Keratinocyte (primary cell): ENCODE measurements around the gene OTUD4. TPM values are rescaled to one million over a fixed set of nuclear protein-coding genes. Genes with fewer than 3 reads are reported as not detected.

Experiments used
- DNase-seq: peaks from one replicate; pipeline ENCODE4 v3.0.0-alpha.2; 2011; ENCODE audit warnings: low read depth, missing footprints, low spot score
- FAIRE-seq: peaks from 2 replicates; lab custom pipeline; 2011; peaks lifted over from hg19 to GRCh38; lab: Jason Lieb, UNC
- H2AFZ ChIP-seq: 2 replicates; pipeline ENCODE4 v1.6.0; 2012; ENCODE audit warnings: low read length, control low read depth, inconsistent platforms; ENCODE audit not compliant: control insufficient read depth
- H3K27ac ChIP-seq: 2 replicates; pipeline ENCODE4 v1.5.1; 2011; ENCODE audit warnings: low read length; ENCODE audit not compliant: control insufficient read depth, insufficient read depth
- H3K27me3 ChIP-seq: 3 replicates; pipeline ENCODE4 v1.6.0; 2011; ENCODE audit warnings: low read length; ENCODE audit not compliant: control insufficient read depth, insufficient read depth; ENCODE audit errors: extremely low read depth
- H3K36me3 ChIP-seq, 2 experiments: 2 replicates in 1 of 2; 3 replicates in 1 of 2; pipeline ENCODE4 v1.5.1; 2011; ENCODE audit warnings: low read length in 2 of 2, mild to moderate bottlenecking in 1 of 2; ENCODE audit not compliant: control insufficient read depth in 2 of 2, insufficient read depth in 2 of 2; ENCODE audit errors: extremely low read depth in 1 of 2
- H3K4me1 ChIP-seq: 3 replicates; pipeline ENCODE4 v1.5.1; 2011; ENCODE audit warnings: low read length; ENCODE audit not compliant: control insufficient read depth, insufficient read depth; ENCODE audit errors: extremely low read depth
- H3K4me2 ChIP-seq: 3 replicates; pipeline ENCODE4 v1.6.0; 2011; ENCODE audit warnings: low read depth, low read length; ENCODE audit not compliant: control insufficient read depth, insufficient read depth; ENCODE audit errors: extremely low read depth
- H3K4me3 ChIP-seq, 3 experiments: fragments of 200-600 bp in 1 of 3; sonication (generic) in 1 of 3; 2 replicates in 2 of 3; 3 replicates in 1 of 3; pipeline ENCODE4 v1.5.1; 2011 to 2016; ENCODE audit warnings: low read length in 3 of 3, mild to moderate bottlenecking in 3 of 3, control low read depth in 2 of 3, inconsistent platforms in 1 of 3, low read depth in 1 of 3, mixed read lengths in 1 of 3, mixed run types in 1 of 3, moderate library complexity in 1 of 3; ENCODE audit not compliant: control insufficient read depth in 2 of 3, insufficient read depth in 2 of 3; ENCODE audit errors: extremely low read depth in 1 of 3
- H3K79me2 ChIP-seq: 2 replicates; pipeline ENCODE4 v1.6.0; 2012; ENCODE audit warnings: low read length; ENCODE audit not compliant: control insufficient read depth, insufficient read depth
- H3K9ac ChIP-seq: 3 replicates; pipeline ENCODE4 v1.6.0; 2011; ENCODE audit warnings: low read length; ENCODE audit not compliant: control insufficient read depth, insufficient read depth; ENCODE audit errors: extremely low read depth
- H3K9me1 ChIP-seq: 3 replicates; pipeline ENCODE4 v1.6.0; 2011; ENCODE audit warnings: low read length; ENCODE audit not compliant: control insufficient read depth, insufficient read depth; ENCODE audit errors: extremely low read depth
- H3K9me3 ChIP-seq: 2 replicates; pipeline ENCODE4 v1.5.1; 2012; ENCODE audit warnings: low read depth, low read length; ENCODE audit not compliant: control insufficient read depth
- H4K20me1 ChIP-seq: 3 replicates; pipeline ENCODE4 v1.6.0; 2011; ENCODE audit warnings: low read length; ENCODE audit not compliant: control insufficient read depth, insufficient read depth; ENCODE audit errors: extremely low read depth
- CTCF ChIP-seq, 3 experiments: IDR thresholded peaks in 1 of 3; conservative IDR thresholded peaks in 1 of 3; optimal IDR thresholded peaks in 1 of 3; 2 replicates in 2 of 3; 3 replicates in 1 of 3; pipeline versions ENCODE3 to v1.5.1; 2011; ENCODE audit warnings: low read length in 3 of 3, mild to moderate bottlenecking in 3 of 3, moderate library complexity in 2 of 3, control low read depth in 1 of 3, inconsistent platforms in 1 of 3; ENCODE audit not compliant: insufficient read depth in 2 of 3; ENCODE audit errors: extremely low read depth in 1 of 3
- EZH2 ChIP-seq: IDR thresholded peaks from one replicate; pipeline ENCODE4 v1.6.1; 2012; ENCODE audit warnings: inconsistent platforms, mild to moderate bottlenecking, low read length, moderate library complexity
- dilution Hi-C: fragments of 300-500 bp; cut with MboI; formaldehyde crosslinking; loops from one replicate; pipeline ENCODE4 v1.7.0; 2020; ENCODE audit warnings: low sequenced_read_pairs; ENCODE audit not compliant: extremely low pct_ligation_motif_present
- polyA plus RNA-seq, 5 experiments: library from polyadenylated mRNA; depleted of rRNA in 3 of 5; stranded (reverse) in 3 of 5; stranded (forward) in 1 of 5; unstranded in 1 of 5; fragments of >200 nt; gene quantifications; 1 replicate in 1 of 5; 2 replicates in 3 of 5; 3 replicates in 1 of 5; pipeline versions ENCODE4 v1.2.1 to v1.2.3, GENCODE V29; 2011 to 2012; ENCODE audit warnings: missing spikeins in 2 of 5, low read depth in 1 of 5, low replicate concordance in 1 of 5

OTUD4 gene
- polyA plus RNA-seq, 1 donor (not counting 4 experiments of a cell fraction or from before 2014, with no cell fraction given): 30.2 TPM

GRCh38 chr4:145099653-145100052 is 80.7 kb downstream of the OTUD4 start:
- DNase-seq (no peak), FAIRE-seq (peak; percentile 26)
- no peak overlapping the region for H2AFZ ChIP-seq
- no peaks in the 10 kb centered on the region for H3K27me3 ChIP-seq
- peak overlapping the region; percentile 89 for H3K4me2 ChIP-seq
- dilution Hi-C loops: no loop called here
- TF ChIP-seq CTCF (optimal IDR thresholded peaks at IDR 0.05 in 1 of 3, IDR thresholded peaks at IDR 0.05 in 1 of 3, conservative IDR thresholded peaks at IDR 0.05 in 1 of 3; ENCODE audit: extremely low read depth in 1 of 3, insufficient read depth in 2 of 3, low read length in 3 of 3): no peak
- TF ChIP-seq EZH2: no peak
- peaks cover 10% of the 10 kb centered on the region for H4K20me1 ChIP-seq
- peaks cover 3 to 7% of the 10 kb centered on the region in 2 experiments for H3K36me3 ChIP-seq
- peak overlapping the region; percentile 94 for H3K9ac ChIP-seq
- no peaks in the 10 kb centered on the region for H3K9me3 ChIP-seq
- peaks cover 91% of the 10 kb centered on the region for H3K79me2 ChIP-seq
- H3K4me1 ChIP-seq: peaks cover 22% of the 10 kb centered on the region
- H3K27ac ChIP-seq: peak overlapping the region; percentile 89
- H3K9me1 ChIP-seq: peaks cover 8% of the 10 kb centered on the region
- peak overlapping the region; percentile 68 to 94 (median 86) for H3K4me3 ChIP-seq

DNA sequence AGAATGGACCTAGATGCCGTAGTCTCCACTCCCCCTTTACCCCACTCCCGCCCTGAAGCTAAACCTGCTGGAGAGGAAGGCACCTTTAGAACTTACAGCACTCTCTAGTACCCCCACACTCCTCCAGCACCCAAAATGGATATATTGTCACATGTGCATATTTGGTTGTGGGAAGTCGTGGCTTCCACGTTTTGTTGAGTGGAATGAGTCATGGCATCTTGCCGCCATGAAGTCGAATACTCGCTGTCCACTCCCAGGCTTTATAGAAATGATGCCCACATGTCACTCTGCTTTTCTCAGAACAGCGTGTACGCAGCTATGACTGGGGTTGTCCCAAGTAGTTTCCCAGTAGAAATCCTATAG is 81.7 kb downstream of the OTUD4 start:
- no peaks in the 10 kb centered on the region for H3K27me3 ChIP-seq
- peak overlapping the region; percentile 89 for H3K4me2 ChIP-seq
- H3K9me3 ChIP-seq: peaks cover 4% of the 10 kb centered on the region
- FAIRE-seq (peak; percentile 67), DNase-seq (no peak)
- H3K36me3 ChIP-seq: peaks cover 3 to 14% of the 10 kb centered on the region in 2 experiments
- peaks cover 91% of the 10 kb centered on the region for H3K79me2 ChIP-seq
- peaks cover 10% of the 10 kb centered on the region for H4K20me1 ChIP-seq
- peaks cover 8% of the 10 kb centered on the region for H3K9me1 ChIP-seq
- TF ChIP-seq CTCF (optimal IDR thresholded peaks at IDR 0.05 in 1 of 3, IDR thresholded peaks at IDR 0.05 in 1 of 3, conservative IDR thresholded peaks at IDR 0.05 in 1 of 3; ENCODE audit: extremely low read depth in 1 of 3, insufficient read depth in 2 of 3, low read length in 3 of 3) (no peak), EZH2 (no peak)
- H2AFZ ChIP-seq: peak overlapping the region; percentile 98
- peak overlapping the region; percentile 68 to 94 (median 86) for H3K4me3 ChIP-seq
- dilution Hi-C loops: no loop called here
- H3K4me1 ChIP-seq: peaks cover 22% of the 10 kb centered on the region
- H3K27ac ChIP-seq: peak overlapping the region; percentile 89
- peak overlapping the region; percentile 94 for H3K9ac ChIP-seq
